GM21515 (cell line): ENCODE data around the gene ALDOA.
"Not testable (repeated sequence)": the region's sequence is repeated elsewhere in the genome, so short reads cannot be mapped to it uniquely, and the experiment has no call there.

Experiments used
- ATAC-seq: cut with Tn5 transposase; IDR thresholded peaks from one replicate; pipeline ENCODE4 v1.9.1; 2021; ENCODE audit not compliant: unreplicated experiment

Gene ALDOA

DNA sequence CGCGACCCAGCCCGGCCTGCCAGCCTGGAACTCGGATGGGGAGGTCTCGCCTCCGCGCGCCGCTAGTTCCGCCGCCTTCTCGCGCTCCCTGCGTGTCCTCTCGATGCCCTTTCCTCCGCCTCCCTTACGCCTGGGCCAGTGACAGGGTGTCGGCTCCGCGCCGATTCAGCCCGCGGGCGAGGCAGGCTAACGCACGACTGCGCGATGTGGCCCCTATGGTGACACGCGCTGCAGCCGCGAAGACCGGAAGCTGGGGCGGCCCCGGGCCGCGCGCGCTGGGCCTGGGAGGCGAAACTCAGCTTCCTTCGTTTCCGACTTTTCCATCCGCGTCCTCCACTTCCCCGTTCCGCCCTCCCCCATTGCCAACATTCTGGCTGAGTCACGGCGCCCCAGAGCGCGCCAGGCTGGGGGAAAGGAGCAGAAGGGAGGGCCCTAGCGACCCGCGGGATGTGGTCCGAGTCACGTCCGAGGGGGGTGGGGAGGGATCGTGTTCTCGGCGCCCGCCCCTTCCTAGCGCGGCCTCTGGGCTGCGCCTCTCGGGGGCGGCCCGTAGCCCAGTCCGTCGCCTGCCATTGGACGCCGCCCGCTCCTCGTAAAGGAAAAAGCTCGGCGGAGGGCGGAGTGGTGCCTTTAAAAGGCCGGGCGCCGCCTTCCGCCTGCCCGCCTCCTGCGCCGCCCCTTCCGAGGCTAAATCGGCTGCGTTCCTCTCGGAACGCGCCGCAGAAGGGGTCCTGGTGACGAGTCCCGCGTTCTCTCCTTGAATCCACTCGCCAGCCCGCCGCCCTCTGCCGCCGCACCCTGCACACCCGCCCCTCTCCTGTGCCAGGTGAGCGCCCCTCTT, at the start of gene ALDOA:
ALDOA (plus strand) TSS at position 659 of the 841 bp plus-strand sequence. CDS start 1,138 bp downstream, outside the sequence.
- ATAC-seq = peak; percentile 72

DNA sequence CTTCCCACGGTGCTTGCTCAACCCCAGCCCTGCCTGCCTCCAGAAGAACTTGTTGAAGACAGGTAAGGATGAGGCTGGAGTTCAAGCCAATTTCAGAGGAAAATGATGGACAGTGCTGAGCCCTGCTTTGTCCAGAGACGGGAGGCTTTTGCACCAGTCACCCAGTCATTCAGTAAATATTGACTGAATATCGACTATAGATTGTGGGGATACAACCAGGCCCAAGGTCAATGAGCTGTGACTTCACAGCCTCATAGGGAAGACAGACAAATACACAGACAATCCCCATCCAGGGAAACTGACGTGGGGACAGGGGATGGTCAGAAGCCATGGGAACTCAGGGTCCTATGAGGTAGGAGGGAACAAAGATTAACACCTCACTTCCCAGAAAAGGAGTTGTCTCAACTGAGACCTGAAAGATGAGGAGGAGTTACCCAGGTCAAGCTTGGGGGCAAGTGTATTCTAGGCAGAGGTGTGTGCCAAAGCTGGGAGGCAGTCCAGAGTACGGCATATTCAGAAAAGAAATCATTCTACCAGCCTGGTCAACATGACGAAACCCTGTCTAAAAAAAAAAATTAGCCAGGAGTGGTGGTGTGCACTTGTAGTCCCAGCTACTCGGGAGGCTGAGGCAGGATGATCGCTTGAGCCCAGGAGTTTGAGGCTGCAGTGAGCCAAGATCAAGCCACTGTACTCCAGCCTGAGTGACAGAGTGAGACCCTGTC, 48.8 kb upstream of the ALDOA start:
- ATAC-seq = no peak

DNA sequence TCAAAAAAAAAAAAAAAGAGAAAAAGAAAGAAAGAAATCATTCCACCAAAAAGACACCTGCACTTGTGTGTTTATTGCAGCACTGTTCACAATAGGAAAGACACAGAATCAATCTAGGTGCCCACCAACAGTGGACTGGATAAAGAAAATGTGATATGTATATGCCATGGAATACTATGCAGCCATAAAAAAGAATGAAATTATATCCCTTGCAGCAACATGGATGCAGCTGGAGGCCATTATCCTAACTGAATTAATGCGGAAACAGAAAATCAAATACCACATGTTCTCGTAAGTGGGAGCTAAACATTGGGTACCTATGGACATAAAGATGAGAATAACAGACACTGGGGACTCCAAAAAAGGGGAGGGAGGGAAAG, 48.3 kb upstream of the ALDOA start:
- no peak for ATAC-seq

DNA sequence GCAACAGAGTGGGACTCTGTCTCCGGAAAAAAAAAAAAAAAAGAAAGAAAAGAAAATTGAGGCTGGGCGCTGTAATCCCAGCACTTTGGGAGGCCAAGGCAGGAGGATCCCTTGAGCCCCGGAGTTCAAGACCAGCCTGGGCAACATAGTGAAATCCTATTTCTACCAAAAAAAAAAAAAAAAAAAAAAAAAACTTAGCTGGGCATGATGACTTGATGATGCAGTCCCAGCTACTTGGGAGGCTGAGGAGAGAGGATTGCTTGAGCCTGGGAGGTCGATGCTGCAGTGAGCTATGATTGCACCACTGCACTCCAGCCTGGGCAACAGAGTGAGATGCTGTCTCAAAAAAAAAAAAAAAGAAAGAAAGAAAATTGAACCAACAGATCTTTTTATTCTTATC, 47.6 kb upstream of the ALDOA start:
- ATAC-seq = not testable (repeated sequence)

DNA sequence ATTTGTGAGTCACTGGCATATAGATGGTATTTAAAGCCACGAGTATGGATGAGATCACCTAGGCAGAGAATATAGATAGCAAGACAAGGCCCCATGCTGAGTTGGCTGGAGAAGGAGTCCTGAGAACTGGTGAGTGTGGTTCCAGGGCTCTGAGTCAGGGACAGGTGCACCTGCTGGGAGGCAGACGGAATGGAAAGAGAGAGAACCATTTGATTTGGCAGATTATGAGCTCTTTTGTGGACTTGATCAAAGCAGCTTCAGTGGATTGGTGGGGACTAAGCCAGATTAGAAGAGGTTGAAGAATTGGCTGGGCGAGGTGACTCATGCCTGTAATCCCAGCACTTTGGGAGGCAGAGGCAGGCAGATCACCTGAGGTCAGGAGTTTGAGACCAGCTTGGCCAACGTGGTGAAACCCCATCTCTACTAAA, 46.8 kb upstream of the ALDOA start:
- no peak for ATAC-seq

DNA sequence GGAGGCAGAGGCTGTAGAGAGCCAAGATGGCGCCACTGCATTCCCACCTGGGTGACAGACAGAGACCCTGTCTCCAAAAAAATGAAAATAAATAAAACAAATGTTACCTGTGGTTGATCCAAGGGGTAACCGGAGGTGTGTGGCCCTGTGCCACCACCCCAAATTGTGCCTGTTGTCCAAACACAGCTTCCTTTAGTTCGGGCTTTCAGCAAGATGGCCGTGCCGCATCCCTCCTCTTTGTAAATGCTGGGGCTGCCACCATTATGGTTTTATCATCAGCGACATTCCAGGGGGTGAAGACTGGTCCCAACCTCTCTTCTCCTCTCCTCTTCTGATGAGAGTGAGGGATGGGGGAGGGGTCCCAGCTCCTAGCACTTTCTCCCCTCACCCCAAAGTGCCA, 42.7 kb upstream of the ALDOA start, which contains the start of gene C16orf92:
C16orf92 (plus strand) TSS at position 312 of the 400 bp plus-strand sequence. CDS start 143 bp downstream, outside the sequence.
- ATAC-seq = no peak

DNA sequence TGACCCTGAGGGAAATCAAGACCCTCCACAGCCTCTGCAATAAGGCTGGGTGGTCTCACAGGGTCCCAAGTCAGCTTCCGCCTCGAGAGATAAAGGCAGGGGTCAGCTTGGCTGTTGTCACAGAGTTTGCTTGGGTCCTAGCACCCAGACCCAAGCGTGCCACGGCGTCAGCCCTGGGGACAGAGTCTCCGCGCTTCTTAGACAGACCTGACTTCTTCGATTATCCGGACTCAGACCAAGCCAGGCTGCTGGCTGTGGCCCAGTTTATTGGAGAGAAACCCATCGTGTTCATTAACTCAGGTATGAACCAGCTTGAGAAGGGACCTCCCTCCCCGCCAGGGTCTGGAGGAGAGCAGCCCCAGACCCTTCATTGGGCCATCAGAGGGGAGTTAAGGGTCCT, 42.0 kb upstream of the ALDOA start:
- no peak for ATAC-seq

DNA sequence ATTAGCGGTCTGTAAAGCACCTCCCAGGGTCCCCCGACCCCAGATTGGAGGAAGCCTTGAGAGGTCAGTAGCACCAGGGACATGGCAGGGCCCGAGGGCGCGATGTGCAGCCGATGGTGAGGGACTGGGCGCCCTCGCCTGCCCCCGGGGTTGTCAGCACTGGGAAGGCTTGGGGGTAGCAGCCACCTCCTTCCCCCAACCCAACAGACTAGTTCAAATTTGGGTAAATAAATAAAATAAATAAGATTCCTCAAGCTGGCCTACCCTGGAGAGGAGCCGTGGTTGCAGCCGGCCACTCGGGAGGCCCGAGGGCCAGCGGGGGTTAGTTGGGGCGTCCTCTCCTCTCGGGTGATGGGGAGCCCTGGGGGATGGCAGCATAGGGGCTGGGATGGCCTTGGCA, 41.1 kb upstream of the ALDOA start:
- no peak for ATAC-seq

DNA sequence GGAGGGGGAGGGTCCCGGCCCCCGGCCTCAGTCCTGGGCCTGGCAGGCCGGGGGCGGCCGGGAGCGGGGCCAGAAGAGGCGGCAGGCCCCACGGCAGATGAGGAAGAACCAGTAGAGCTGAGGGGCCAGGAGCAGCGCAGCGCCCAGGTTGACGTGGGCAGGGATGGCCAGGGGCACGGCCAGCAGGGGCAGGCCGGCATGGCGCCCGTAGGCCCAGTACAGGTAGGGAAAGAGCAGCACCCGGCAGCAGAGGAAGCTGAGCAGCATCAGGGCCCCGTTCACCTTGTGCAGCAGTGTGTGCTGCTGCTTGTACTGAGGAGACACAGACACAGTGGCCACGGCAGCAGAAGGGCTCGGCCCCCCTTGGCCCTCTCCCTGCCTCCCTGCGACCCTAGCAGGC, 40.4 kb upstream of the ALDOA start:
- ATAC-seq = no peak

DNA sequence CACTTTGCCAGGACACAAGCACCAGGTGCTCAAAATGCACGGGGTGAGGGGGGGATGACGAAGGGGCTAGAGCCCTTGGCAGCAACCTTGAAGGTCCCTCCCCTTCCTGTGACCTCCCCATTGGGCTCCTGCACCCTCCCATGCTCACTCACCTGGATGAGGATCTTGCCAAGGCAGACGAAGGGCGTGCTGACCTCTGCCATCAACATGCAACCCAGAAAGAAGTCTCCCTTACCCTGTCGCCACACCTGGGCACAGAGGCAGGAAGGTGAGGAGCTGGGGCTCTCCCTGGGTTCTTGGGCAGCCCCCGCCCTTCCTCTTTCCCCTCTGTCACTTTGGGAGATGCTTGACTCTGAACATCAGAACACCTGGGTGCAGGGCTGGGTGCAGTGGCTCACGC, 40.0 kb upstream of the ALDOA start:
- ATAC-seq = no peak

DNA sequence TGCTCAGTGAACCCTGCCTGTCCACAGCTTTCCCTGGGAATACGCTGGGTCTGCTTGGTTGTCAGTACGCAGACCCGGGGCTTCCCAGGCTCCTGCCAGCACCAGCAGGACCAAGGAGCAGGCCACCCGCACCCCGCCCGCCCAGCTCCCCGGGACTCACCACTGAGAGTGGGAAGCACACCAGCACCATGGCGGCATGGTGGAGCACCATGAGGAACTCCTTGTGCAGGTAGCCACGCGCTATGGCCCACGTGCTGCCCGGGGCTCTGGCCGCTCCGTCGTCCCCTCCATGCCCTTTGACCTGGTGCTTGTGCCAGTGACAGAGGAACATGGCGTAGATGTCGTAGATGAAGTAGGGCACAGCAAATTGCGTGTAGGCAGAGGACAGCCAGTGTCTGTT, 39.1 kb upstream of the ALDOA start:
- no peak for ATAC-seq

DNA sequence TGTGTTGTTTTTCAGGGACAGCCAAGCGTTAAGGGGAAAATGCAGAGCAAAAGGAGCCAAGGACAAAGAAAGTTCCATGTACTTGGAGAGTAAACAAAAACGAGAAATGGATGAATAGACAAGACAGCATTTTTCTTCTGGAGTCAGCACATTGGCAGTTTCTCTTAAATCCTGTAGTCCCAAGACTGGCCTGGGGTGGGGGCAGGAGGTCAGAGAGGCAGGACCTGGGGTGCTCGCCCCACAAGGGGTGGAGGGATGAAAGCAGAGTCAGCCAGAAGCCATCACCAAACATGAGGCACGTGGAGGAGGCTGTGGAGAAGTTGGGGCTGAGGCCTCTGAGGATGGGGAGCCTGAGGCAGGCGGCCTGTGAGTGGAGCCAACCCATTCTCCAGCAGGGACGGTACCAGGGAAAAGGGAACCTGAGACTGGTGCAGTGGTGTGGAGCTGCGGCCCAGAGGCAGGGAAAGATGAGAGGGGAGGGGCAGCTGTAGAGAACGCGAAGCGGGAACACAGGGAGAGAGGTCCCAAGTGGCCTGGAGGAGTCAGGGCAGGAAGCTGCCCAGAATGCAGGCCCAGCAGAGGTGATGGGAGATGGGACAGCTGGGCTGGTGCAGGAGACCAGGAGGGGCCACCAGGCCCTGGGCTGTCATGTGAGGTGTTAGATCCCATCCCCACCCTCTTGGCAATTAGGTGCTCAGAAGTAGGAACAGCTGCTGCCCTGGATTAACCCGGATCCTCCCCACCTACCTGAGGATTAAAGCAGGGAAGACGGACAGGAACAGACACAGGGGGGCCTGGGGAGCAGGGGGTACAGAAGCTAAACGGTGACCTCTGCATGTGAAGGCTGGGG, 37.7 kb upstream of the ALDOA start:
- no peak for ATAC-seq

DNA sequence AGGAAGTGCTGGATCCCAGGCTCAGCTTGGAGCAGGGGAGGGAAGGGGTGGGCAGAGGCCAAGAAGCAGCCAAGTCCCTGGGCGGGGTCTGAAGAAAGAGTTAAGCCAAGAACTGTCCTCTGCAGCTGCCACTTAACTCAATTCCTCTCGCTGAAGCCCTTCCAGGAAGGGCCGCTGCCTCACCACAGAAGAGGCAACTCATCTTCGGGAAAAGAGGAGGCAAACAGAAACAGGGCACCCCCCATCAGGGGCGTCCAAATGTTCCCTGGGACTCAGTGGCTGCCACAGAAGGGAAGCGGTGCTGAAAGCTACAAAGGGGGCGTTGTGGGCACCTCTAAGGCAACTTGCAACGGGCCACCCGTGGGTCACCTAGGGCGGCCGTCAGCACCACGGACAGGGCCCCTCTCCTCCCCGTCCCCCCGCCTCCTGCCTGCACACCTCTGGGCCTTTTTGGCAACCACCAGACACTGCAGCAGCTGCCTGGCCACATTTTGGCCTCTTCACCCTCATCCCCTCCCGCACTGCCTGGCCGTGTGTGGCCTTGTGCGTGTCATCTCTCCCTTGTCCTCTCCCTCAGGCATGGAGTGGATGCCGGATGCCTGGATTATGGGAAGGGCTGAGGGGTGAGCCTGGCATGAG, 37.0 kb upstream of the ALDOA start:
- no peak for ATAC-seq

DNA sequence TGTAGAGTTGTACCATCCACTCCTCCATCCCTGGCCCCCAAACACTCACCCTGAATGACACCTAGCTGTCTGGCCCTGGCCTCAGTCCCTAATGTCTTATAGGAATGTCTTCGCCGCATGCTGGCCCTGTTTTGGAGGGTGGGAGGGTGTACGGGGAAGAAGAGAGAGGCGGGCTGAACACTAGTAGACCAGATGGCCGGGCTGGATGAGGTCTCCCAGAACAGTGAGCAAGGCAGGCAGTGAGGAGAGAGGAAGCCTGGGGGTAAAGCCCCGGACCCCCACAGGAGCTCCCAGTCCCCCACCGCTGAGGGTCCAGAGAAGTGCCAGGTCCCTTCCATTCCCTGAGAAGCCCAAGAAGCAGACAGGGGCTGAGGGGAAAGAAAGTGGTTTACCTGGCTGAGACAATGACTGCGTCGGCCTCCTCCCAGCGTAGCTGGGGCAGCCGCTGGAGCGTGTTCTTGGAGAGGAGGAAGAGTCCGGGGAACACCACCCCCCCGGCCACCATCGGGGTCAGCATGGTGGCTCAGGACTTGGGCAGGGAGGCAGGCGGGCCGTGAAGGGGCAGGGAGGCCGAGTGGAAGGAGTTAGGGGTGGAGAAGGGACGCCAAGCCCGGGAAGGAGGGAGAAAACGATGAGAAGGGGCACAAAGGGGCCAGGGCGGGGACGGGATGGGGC, 35.4 kb upstream of the ALDOA start:
- no peak for ATAC-seq

DNA sequence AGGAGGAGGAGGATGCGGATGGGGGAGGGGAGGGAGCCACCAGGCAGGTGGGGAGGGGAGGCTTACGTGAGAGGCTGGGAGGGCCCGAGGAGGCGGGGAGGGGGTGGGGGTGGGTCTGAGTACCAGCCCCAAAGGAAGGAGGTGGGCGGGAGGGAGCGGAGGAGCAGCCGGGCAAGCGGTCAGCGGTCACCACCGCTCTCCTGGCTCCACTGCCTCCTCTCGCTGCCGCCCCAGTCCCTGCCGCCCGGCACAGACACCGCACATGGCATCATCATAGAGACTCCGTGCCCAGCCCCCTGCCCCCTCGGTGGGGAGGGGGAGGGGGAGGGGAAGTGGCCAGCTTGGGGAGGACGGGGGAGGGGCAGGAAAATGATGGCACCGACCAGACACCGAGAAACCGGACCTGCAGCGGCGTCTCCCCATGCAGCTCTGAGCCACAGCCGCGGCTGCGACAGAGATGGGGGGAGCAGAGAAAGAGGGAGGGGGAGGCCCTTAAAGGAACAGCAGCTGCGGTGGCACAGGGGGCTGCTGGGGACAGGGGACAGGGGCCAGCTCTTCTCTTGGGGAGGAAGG, 34.6 kb upstream of the ALDOA start, which contains the start of gene TLCD3B:
TLCD3B (minus strand) TSS at position 431 of the 573 bp plus-strand sequence. CDS start 744 bp downstream, outside the sequence.
- no peak for ATAC-seq

DNA sequence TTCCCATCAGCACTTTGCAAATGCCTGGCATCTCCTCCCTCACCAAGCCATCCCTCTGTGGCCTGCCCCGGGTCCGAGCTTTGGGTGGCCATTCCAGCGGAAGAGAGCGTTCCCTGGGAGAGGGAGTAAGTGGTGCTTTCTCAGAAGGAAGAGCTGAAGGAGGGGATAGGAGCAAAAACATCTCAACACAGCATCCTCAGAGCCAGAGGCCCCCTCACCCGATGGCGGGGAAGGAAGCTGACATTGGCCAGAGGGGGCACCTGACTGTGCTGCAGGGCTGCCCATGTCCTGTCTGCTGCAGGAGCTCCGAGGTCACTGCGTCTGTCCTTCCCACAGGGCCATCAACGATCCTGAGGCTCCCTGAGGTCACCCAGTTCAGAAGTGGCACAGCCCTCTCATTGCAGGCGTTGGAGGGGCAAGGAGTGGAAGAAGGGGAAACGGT, 34.1 kb upstream of the ALDOA start:
- no peak for ATAC-seq

DNA sequence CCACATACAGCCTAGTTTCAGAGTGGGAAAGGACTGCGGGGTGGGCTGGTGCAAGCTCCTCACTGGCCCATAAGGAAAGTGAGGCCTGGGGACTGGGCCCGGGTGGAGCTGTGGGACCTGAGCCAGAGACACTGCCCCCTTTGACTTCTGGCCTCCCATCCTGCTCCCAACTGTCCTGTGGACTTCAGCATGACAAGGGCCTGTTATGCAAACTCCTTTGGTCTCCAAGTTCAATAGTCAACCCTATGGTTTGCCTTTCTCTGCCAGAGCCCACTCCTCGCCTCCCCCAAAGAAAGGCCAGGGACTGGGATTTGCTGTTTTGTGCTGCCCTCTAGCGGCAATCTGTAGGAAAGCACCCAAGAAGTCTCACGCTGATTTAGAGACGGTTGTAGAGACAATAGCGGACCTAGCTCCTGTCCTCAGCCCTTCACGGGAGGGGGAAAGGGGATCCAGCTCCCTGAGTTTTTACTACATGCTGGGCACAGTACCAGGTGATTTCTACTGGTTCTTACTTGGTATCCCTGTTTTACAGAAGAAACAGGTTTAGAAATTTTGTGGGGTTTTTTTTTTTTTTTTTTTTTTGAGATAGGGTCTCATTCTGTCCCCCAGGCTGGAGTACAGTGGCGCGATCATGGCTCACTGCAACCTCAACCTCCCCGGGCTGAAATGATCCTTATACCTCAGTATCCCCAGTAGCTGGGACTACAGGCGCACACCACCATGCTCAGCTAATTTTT, 33.3 kb upstream of the ALDOA start:
- ATAC-seq = no peak

DNA sequence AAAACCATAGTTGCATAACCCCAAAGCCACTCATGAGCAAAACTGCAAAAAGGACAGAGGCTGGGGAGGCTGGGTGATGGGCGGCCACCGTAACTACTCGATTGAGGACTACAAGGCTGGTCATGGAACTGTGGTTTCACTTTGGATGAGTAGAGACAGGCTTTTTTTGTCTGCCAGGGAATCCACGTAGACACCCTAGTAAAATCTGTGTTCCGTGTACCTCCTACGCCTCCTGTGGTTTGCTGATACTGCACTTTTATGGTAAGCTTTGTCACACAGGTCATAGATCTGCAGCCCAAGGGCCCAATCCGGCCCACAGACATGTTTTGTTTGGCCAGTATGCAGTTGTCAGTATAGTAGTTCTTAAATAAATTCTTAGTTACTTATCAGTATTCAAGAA, 32.3 kb upstream of the ALDOA start:
- ATAC-seq = no peak

DNA sequence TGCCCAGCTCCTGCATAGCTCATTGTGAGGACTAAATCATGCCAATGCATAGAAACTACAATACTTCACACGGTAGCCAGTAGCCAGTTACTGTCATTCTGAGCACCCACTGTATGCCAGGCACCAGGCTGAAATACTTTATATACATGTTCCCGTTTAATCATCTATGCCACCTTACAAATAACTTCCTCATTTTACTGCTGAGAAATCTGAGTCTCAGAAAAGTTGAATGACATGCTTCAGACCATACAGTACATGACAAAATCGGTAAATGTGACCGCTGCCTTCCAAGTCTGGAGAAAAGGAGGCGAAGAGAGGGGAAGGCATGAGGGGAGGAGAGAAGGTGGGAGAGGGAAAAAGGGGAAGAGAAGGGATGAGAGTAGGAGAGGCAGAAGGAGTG, 25.3 kb upstream of the ALDOA start:
- no peak for ATAC-seq
